Omental fat pad (tissue), 4 donors: ENCODE results near the gene KIF25. TPM values are rescaled to one million over a fixed set of nuclear protein-coding genes. Genes with fewer than 3 reads are reported as not detected.

Experiments used
- ATAC-seq: fragments of 150-250 bp; one replicate; pipeline ENCODE4 v1.9.1; 2016; ENCODE audit warnings: mild to moderate bottlenecking, moderate library complexity; ENCODE audit not compliant: low FRiP score
- DNase-seq: peaks from one replicate; pipeline ENCODE4 v3.0.0-alpha.2; 2019; ENCODE audit warnings: low spot score
- CTCF ChIP-seq, 3 donors: fragments of 450-650 bp; IDR thresholded peaks; one replicate each; pipeline ENCODE4 v1.5.1; 2016 to 2017; ENCODE audit warnings: antibody characterized with exemption in 3 of 3, mild to moderate bottlenecking in 3 of 3, moderate library complexity in 2 of 3
- total RNA-seq, 4 donors: library from RNA; depleted of rRNA; stranded (reverse); fragments of >200 nt; gene quantifications; one replicate each; pipeline ENCODE4 v1.1.0, GENCODE V29; 2016

The KIF25 gene
- total RNA-seq, 4 donors from 2014 or later = 0.38 to 0.60 TPM; not detected in 2

GRCh38 chr6:168012431-168013249 lies 15.2 kb downstream of the KIF25 start:
- no peak for ATAC-seq
- no peak for TF ChIP-seq CTCF (IDR thresholded peaks at IDR 0.05)
- no peak for DNase-seq

- no peak for DNase-seq
- TF ChIP-seq CTCF (IDR thresholded peaks at IDR 0.05) = no peak
- ATAC-seq = no peak
Observed at GRCh38 chr6:168013250-168013915, 15.9 kb downstream of the KIF25 start.

GRCh38 chr6:168014428-168014827 lies 17.0 kb downstream of the KIF25 start:
- no peak for ATAC-seq
- no peak for TF ChIP-seq CTCF (IDR thresholded peaks at IDR 0.05)
- DNase-seq = no peak

- ATAC-seq = no peak
Observed at GRCh38 chr6:168015009-168015408, 17.5 kb downstream of the KIF25 start.

GRCh38 chr6:168015482-168016175 lies 18.2 kb downstream of the KIF25 start:
- no peak for DNase-seq

More at GRCh38 chr6:168015009-168015408, 17.5 kb downstream of the KIF25 start:
- DNase-seq = no peak
- TF ChIP-seq CTCF (IDR thresholded peaks at IDR 0.05) = no peak

GRCh38 chr6:168016176-168016620 lies 18.7 kb downstream of the KIF25 start:
- no peak for DNase-seq

More at GRCh38 chr6:168015482-168016175, 18.2 kb downstream of the KIF25 start:
- no peak for TF ChIP-seq CTCF (IDR thresholded peaks at IDR 0.05)
- ATAC-seq = no peak

More at GRCh38 chr6:168016176-168016620, 18.7 kb downstream of the KIF25 start:
- no peak for TF ChIP-seq CTCF (IDR thresholded peaks at IDR 0.05)
- no peak for ATAC-seq
